HuH-7 (cell line): ENCODE data around the gene SPNS2.

Experiments
- DNase-seq: peaks from one replicate; pipeline ENCODE4 v3.0.0; 2011; ENCODE audit warnings: low spot score

Gene SPNS2

GRCh38 chr17:4520060-4520893 is 21.6 kb downstream of the SPNS2 start:
- no peak for DNase-seq

DNA sequence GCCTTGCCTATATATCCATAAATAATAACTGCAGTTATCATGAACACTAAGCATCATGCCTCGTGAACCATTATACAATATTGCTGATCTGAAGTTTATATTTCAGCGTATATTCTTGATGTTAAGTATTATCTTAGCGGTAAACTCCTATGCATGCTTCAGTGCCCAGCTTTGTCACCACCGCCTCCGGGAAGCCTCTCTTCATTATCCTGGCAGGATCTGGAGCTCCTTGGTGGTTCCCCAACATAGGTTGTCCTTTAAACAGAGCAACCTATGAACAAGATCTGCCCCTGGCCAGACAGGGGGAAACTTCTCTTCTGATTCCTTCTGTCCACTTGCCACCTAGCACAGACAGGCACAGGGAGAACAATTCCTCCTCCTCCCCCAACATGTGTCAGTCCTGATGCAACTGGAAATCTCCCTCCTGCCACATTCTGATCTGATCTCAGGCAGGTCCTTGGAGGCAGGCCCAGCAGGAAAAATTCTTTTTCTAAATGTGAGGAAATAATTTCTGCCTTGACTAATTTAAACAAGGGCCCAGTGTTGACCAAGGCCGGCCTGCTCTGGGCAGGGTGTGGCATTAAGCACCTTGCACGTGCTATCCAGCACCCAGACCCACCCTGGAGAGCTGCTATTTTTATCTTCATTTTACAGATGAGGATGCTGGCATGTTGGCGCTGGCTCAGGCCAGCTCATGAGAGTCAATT is 22.4 kb downstream of the SPNS2 start:
- DNase-seq = no peak

DNA sequence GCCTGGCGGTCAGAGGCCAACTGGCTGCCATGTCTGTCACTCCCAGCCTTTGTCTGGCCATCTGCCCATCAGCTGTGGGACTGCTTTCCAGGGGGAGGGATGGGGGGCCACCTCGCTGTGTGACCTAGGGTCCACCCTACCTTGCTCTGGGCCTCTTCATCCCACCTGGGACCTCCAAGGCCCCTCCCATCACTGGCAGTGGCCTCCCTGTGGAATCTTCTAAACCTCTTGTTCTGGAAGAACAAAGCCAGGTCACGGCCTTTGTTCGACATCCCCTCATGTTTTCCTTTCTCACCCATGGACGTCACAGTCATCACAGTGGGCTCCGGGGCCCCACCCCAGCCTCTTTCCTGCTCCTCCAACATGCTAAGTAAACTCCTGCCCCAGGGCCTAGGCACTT is 24.0 kb downstream of the SPNS2 start:
- no peak for DNase-seq

DNA sequence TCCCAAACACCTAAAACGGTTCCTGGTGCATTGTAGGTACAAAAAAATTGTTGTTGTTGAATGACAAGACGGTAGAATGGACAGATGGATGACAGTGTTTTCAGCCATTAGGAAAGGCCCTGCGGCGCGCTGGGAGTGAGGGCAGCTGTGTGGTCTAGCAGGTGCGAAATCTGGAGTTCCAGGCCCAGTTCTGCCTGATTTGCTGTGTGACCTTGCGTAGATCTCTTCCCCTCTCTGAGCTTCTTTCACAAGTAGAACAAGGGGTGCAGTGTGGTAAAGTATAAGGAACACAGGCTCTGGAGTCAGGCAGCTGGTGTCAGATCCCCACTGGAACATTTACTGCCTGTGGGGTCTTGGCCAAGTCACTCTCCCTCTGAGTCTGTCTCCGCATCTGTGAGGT is 25.3 kb downstream of the SPNS2 start:
- DNase-seq = no peak

- no peak for DNase-seq
These were observed 27.2 kb downstream of the SPNS2 start for GRCh38 chr17:4525691-4526397.

- no peak for DNase-seq
These were observed 28.5 kb downstream of the SPNS2 start for GRCh38 chr17:4527134-4527533.

- no peak for DNase-seq
These were observed 29.0 kb downstream of the SPNS2 start for GRCh38 chr17:4527566-4528125.

DNA sequence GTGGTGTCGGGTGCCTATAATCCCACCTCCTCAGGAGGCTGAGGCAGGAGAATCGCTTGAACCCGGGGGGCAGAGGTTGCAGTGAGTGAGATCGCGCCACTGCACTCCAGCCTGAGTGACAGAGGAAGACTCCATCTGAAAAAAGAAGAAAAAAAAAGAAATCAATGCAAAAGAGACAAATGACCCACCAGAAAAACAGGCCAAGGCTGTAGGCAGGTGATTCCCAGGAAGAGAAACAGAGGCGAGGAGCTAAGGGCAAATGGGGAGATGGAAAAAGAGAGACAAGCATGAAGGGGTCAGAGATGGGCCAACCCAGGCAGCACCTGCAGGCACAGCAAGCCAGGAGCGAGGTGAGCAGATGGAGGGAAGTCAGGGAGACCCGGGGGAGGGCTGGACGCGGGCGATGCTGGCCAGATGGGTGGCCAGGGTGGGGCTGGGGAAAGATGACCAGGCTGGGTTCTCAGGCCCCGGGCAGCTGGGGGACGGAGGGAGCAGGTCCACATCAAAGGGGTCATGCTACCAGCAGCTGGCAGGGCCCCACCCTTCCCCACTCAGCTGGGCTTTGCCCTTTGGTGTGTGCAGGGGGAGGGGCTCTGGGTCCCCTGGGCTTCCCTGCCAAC is 31.0 kb downstream of the SPNS2 start:
- DNase-seq = no peak

GRCh38 chr17:4530799-4531730 is 32.4 kb downstream of the SPNS2 start:
- DNase-seq = no peak

DNA sequence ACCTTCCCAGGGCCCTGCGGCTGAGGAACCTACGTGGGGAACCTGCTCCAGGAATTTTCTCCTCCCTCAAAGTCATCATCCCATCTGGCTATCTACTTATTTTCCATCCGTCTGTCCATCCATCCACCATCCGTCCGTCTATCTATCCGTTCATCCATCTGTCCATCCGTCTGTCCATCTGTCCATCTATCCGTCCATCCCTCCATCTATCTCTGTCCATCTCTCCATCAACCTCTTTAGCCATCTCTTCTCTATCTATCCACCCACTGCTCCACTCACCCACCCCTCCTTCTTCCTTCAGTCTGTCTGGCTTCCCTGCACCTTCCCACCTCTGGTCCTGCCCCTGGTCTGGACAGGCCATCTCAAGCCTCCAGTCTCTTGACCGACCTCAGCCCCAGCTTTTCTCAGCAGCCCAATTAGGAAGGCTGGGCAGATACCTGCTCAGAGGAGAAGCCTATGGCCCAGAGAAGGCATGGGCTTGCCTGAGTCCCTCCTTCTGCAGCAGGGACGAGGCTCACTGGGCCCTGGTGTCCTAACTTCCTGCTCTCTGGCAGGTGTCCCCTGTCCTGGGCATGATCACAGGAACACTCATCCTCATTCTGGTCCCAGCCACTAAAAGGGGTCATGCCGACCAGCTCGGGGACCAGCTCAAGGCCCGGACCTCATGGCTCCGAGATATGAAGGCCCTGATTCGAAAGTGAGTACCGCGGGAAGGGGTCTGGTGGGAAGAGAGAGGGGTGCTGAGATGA is 33.5 kb downstream of the SPNS2 start:
- no peak for DNase-seq

DNA sequence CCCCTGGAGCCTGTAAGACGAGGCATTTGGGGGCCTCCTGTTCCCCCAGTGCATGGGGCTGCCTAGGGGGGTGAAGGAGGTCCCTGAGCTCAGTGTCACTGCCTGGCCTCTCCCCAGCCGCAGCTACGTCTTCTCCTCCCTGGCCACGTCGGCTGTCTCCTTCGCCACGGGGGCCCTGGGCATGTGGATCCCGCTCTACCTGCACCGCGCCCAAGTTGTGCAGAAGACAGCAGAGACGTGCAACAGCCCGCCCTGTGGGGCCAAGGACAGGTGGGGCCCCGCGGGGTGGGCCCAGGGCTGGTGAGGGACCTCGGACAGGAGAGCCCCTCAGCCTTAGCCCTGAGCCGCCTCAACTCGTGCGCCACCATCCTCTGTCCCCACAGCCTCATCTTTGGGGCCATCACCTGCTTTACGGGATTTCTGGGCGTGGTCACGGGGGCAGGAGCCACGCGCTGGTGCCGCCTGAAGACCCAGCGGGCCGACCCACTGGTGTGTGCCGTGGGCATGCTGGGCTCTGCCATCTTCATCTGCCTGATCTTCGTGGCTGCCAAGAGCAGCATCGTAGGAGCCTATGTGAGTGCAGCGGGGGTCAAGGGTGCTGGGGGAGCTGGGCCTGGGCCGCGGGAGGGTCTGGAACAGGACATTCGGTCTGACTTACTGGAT is 34.3 kb downstream of the SPNS2 start:
- DNase-seq = no peak

GRCh38 chr17:4533523-4534504 is 35.1 kb downstream of the SPNS2 start:
- DNase-seq = peak; percentile 51

- DNase-seq = no peak
These were observed 35.8 kb downstream of the SPNS2 start for GRCh38 chr17:4534515-4534914.

DNA sequence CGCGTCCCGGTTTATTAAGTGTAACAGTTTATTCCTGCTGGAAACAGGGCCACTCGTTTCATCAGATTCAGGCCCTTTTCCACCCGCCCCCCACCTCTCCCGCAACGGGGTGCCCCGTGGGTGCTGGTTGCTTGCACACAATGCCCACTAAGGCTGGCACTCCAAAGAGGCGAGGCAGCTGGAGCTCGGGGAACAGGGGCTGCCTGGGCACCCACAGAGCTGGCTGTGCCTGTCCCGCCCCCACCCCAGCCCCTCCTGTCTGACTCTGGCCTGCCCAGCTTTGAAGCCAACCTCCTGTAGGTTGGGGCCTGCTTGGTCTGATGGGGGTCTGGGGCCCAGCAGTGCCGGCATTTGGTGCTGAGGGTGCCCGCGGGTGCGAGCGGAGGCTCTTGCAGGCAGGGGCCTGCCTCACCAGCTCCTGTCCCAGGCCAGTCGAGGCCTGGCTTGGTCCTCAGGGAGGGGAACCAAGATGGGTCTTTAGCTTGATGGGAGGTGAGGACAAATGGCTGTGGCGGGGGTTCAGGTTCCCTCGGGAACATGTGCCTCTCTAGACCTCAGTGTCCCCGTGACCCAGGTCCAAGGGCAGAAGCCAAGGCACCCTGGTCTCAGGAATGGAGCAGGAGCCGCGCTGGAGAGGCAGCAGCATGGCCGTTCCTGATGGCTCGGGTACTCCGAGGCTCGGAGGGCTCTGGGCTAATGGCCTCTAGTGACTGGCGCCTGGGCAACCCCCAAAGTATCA is 36.4 kb downstream of the SPNS2 start:
- no peak for DNase-seq

DNA sequence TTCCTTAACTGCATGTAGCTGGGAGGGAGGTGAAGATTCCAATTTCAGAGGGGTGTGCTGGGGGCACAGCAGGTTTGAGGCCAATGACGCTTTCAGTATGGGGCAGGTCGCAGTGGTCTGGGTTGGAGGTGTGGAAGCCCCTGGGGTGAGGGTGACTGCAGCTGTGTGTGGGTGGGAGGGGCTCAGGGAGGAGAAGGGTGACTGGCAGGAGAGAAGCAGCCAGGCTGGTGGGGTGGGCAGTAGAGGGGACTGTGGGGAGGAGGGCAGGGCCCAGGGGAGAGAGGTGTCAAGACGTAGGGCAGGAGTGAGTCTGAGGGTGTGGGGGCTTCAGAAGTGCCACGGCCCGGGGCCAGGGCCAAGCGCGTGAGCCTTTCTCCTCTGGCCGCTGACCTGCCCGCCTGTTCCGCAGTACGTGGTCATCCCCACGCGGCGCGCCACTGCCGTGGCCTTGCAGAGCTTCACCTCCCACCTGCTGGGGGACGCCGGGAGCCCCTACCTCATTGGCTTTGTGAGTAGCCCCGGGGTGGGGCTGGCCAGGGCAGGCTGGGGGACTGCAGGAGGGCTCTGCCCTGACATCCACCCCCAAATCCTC is 37.1 kb downstream of the SPNS2 start:
- DNase-seq = no peak

- no peak for DNase-seq
These were observed 37.6 kb downstream of the SPNS2 start for GRCh38 chr17:4536259-4536741.

GRCh38 chr17:4536742-4537411 is 38.2 kb downstream of the SPNS2 start:
- no peak for DNase-seq
